ENCODE data around the gene PRKCA. TPM values are rescaled to one million over a fixed set of nuclear protein-coding genes. Genes with fewer than 3 reads are reported as not detected.

Gene PRKCA
- total and polyA plus RNA-seq, 2 donors (not counting 3 experiments of a cell fraction or from before 2014, with no cell fraction given): 7.5 to 34.2 TPM

- no peaks in the 10 kb centered on the region for H3K79me2 ChIP-seq (ENCODE audit: control insufficient read depth, insufficient read depth, low read length)
- H3K9me1 ChIP-seq (replicated peaks; ENCODE audit: control insufficient read depth, extremely low read depth, insufficient read depth, low read length): no peaks in the 10 kb centered on the region
- H3K9ac ChIP-seq (replicated peaks; ENCODE audit: extremely low read depth, insufficient read depth, low read length): no peak overlapping the region
- no peaks in the 10 kb centered on the region for H3K27me3 ChIP-seq (ENCODE audit: control insufficient read depth in 2 of 2, insufficient read depth in 2 of 2, low read length in 2 of 2)
- dilution Hi-C loops (cut with MboI; ENCODE audit: extremely low pct_ligation_motif_present, low sequenced_read_pairs): no loop called here
- CTCF ChIA-PET: interaction anchor here (0.8 to 1.6 kb wide), 3 partner anchors 10 to 117 kb away, joined by 3 to 5 read pairs (median 3); no protein-coding TSS in a partner anchor
- no peaks in the 10 kb centered on the region for H3K9me3 ChIP-seq (replicated peaks; ENCODE audit: control insufficient read depth, insufficient read depth, low read length)
- intact Hi-C loops (cut with micrococcal nuclease): no loop called here
- DNase-seq (ENCODE audit: low read depth, low spot score): no peak
- H3K4me2 ChIP-seq (ENCODE audit: insufficient read depth, low read length): no peak overlapping the region
- no peak overlapping the region for H3K27ac ChIP-seq (ENCODE audit: insufficient read depth, low read depth, low read length)
- no peak for TF ChIP-seq POLR2A (IDR thresholded peaks at IDR 0.05; ENCODE audit: low read depth, low read length)
- no peak for TF ChIP-seq FOS (IDR thresholded peaks at IDR 0.05; ENCODE audit: borderline replicate concordance, insufficient read depth, low read length)
- TF ChIP-seq, protein P1, sequence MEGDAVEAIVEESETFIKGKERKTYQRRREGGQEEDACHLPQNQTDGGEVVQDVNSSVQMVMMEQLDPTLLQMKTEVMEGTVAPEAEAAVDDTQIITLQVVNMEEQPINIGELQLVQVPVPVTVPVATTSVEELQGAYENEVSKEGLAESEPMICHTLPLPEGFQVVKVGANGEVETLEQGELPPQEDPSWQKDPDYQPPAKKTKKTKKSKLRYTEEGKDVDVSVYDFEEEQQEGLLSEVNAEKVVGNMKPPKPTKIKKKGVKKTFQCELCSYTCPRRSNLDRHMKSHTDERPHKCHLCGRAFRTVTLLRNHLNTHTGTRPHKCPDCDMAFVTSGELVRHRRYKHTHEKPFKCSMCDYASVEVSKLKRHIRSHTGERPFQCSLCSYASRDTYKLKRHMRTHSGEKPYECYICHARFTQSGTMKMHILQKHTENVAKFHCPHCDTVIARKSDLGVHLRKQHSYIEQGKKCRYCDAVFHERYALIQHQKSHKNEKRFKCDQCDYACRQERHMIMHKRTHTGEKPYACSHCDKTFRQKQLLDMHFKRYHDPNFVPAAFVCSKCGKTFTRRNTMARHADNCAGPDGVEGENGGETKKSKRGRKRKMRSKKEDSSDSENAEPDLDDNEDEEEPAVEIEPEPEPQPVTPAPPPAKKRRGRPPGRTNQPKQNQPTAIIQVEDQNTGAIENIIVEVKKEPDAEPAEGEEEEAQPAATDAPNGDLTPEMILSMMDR (IDR thresholded peaks at IDR 0.05; ENCODE audit: extremely low read depth in 1 of 2, insufficient read depth in 1 of 2, low read depth in 1 of 2, low read length in 2 of 2): no peak
- no peak for TF ChIP-seq MYC (IDR thresholded peaks at IDR 0.05; ENCODE audit: low read depth, low read length)
- TF ChIP-seq POLR2AphosphoS5 (IDR thresholded peaks at IDR 0.05; ENCODE audit: insufficient read depth, low read depth, low read length): no peak
- no peak for TF ChIP-seq JUN (IDR thresholded peaks at IDR 0.05; ENCODE audit: borderline replicate concordance, insufficient read depth, insufficient read length, low read depth)
- no peak for TF ChIP-seq MAX (IDR thresholded peaks at IDR 0.05; ENCODE audit: insufficient read depth, insufficient read length)
- TF ChIP-seq GATA2 (IDR thresholded peaks at IDR 0.05; ENCODE audit: insufficient read depth, insufficient read length, low read depth, low read length): no peak
- no peak for TF ChIP-seq EZH2 (IDR thresholded peaks at IDR 0.05; ENCODE audit: borderline replicate concordance, low read depth, low read length, severe bottlenecking)
- H3K4me1 ChIP-seq (ENCODE audit: control insufficient read depth, extremely low read depth, insufficient read depth, low read length): peaks cover 27% of the 10 kb centered on the region
- POLR2A ChIA-PET: no interaction called here
- no peak overlapping the region for H3K4me3 ChIP-seq (replicated peaks in 1 of 3; ENCODE audit: insufficient read depth in 1 of 3, low read depth in 1 of 3, low read length in 3 of 3)
- no peak for FAIRE-seq
- H3K36me3 ChIP-seq (ENCODE audit: control insufficient read depth in 2 of 2, extremely low read depth in 1 of 2, insufficient read depth in 2 of 2, low read length in 2 of 2): no peaks in the 10 kb centered on the region
- no TSS peak for BruUV-seq (replicated peaks)
- H2AFZ ChIP-seq (ENCODE audit: low read depth, low read length): no peak overlapping the region
- H4K20me1 ChIP-seq (replicated peaks; ENCODE audit: control insufficient read depth, extremely low read depth, insufficient read depth, low read length): no peaks in the 10 kb centered on the region
Observed at GRCh38 chr17:66577041-66577440, 274.6 kb downstream of the PRKCA start.

Measured in endothelial cell of umbilical vein (primary cell).